GM12878 (cell line): ENCODE measurements around the gene SSBP1. TPM values are rescaled to one million over a fixed set of nuclear protein-coding genes. Genes with fewer than 3 reads are reported as not detected.

Experiments used
- BHLHE40 ChIP-seq, 2 experiments: fragments of 450-650 bp in 1 of 2; IDR thresholded peaks; 2 replicates each; pipeline ENCODE4 v1.6.1; 2011 to 2017; ENCODE audit warnings: low read depth in 2 of 2, borderline replicate concordance in 1 of 2, improper control_type of control experiment in 1 of 2, low read length in 1 of 2, mild to moderate bottlenecking in 1 of 2
- CHD2 ChIP-seq: IDR thresholded peaks from 2 replicates; pipeline ENCODE4 v1.6.1; 2011; ENCODE audit warnings: low read depth, low read length, improper control_type of control experiment, borderline replicate concordance
- JUNB ChIP-seq: IDR thresholded peaks from 2 replicates; pipeline ENCODE4 v1.6.1; 2016; ENCODE audit warnings: antibody characterized with exemption, mild to moderate bottlenecking
- NFXL1 ChIP-seq: fragments of 450-650 bp; IDR thresholded peaks from 2 replicates; pipeline ENCODE4 v1.6.1; 2017; ENCODE audit warnings: antibody characterized with exemption, mild to moderate bottlenecking, borderline replicate concordance
- PAX5 ChIP-seq: IDR thresholded peaks from 2 replicates; pipeline ENCODE4 v1.6.1; 2011; ENCODE audit warnings: low read depth, low read length, borderline replicate concordance
- POLR2AphosphoS5 ChIP-seq: IDR thresholded peaks from 2 replicates; pipeline ENCODE4 v1.6.1; 2011; ENCODE audit warnings: mild to moderate bottlenecking, low read length, inconsistent platforms
- RELB ChIP-seq: fragments of 450-650 bp; IDR thresholded peaks from 2 replicates; pipeline ENCODE4 v1.6.1; 2017; ENCODE audit warnings: low read depth, mild to moderate bottlenecking, moderate library complexity
- SIX5 ChIP-seq: IDR thresholded peaks from 2 replicates; pipeline ENCODE4 v1.6.1; 2011; ENCODE audit warnings: mild to moderate bottlenecking, low read depth, low read length, moderate library complexity; ENCODE audit not compliant: severe bottlenecking
- SMARCA5 ChIP-seq: fragments of 450-650 bp; IDR thresholded peaks from 2 replicates; pipeline ENCODE4 v1.6.1; 2017; ENCODE audit warnings: mild to moderate bottlenecking
- SRF ChIP-seq, 2 experiments: IDR thresholded peaks; 2 replicates each; pipeline ENCODE4 v1.6.1; 2011; ENCODE audit warnings: low read depth in 2 of 2, low read length in 2 of 2, mild to moderate bottlenecking in 1 of 2, moderate library complexity in 1 of 2
- STAT1 ChIP-seq: fragments of 450-650 bp; conservative IDR thresholded peaks from 2 replicates; pipeline ENCODE4 v1.6.1; 2014; ENCODE audit warnings: antibody characterized with exemption, mild to moderate bottlenecking
- TARDBP ChIP-seq: IDR thresholded peaks from 2 replicates; pipeline ENCODE4 v1.6.1; 2016; ENCODE audit warnings: borderline replicate concordance
- TCF12 ChIP-seq: IDR thresholded peaks from 2 replicates; pipeline ENCODE4 v1.6.1; 2011; ENCODE audit warnings: low read depth, mild to moderate bottlenecking, low read length
- TCF3 ChIP-seq: IDR thresholded peaks from 2 replicates; pipeline ENCODE4 v1.6.1; 2012; ENCODE audit warnings: low read depth, mild to moderate bottlenecking, low read length, borderline replicate concordance; ENCODE audit not compliant: insufficient read depth
- TCF7 ChIP-seq: IDR thresholded peaks from 2 replicates; pipeline ENCODE4 v1.6.1; 2014; ENCODE audit warnings: antibody characterized with exemption, borderline replicate concordance
- ZBED1 ChIP-seq: IDR thresholded peaks from 2 replicates; pipeline ENCODE4 v1.6.1; 2016; ENCODE audit warnings: borderline replicate concordance
- ZBTB33 ChIP-seq: fragments of 450-650 bp; IDR thresholded peaks from 2 replicates; pipeline ENCODE4 v1.6.1; 2017; ENCODE audit warnings: mild to moderate bottlenecking
- ZNF622 ChIP-seq: fragments of 450-650 bp; IDR thresholded peaks from 2 replicates; pipeline ENCODE4 v1.6.1; 2017; ENCODE audit warnings: mild to moderate bottlenecking, inconsistent platforms
- polyA plus RNA-seq, 11 experiments: library from polyadenylated mRNA; depleted of rRNA in 4 of 11; unstranded in 6 of 11; stranded (reverse) in 5 of 11; fragments of >200 nt; fragmentation: Nextera tagmentation in 4 of 11; fragmentation: Illumina TruSeq in 1 of 11; extraction: Ambion mirVana in 4 of 11; extraction: Trizol in 1 of 11; gene quantifications; 1 replicate in 1 of 11; 2 replicates in 10 of 11; pipeline versions ENCODE4 v1.2.1 to v1.2.3, GENCODE V29; 2011 to 2016; ENCODE audit warnings: inconsistent platforms in 2 of 11, missing spikeins in 2 of 11, low read depth in 1 of 11
- total RNA-seq, 4 experiments: library from RNA; depleted of rRNA in 3 of 4; stranded (reverse); fragments of >200 nt in 3 of 4; fragmentation: Illumina TruSeq in 1 of 4; extraction: Trizol in 1 of 4; gene quantifications; 2 replicates each; pipeline versions ENCODE4 v1.2.1 to v1.2.3, GENCODE V29; 2013 to 2021
- TF ChIP-seq, protein P1 (sequence below): IDR thresholded peaks from 2 replicates; pipeline ENCODE4 v1.6.1; 2011; ENCODE audit warnings: mild to moderate bottlenecking, low read depth, low read length, moderate library complexity; ENCODE audit not compliant: insufficient replicate concordance
- TF ChIP-seq, protein P2 (sequence below): IDR thresholded peaks from 2 replicates; pipeline ENCODE4 v1.6.1; 2012; ENCODE audit warnings: improper control_type of control experiment, low read depth, low read length; ENCODE audit not compliant: insufficient replicate concordance

The SSBP1 gene
- total and polyA plus RNA-seq, 10 of the 15 experiments (the other 5 are each of a cell fraction or from before 2014, with no cell fraction given) = 191 to 998 (median 418) TPM

GRCh38 chr7:141737836-141738591 lies at the start of gene SSBP1 (continued):
- TF ChIP-seq SIX5 = peak; percentile 82
- TF ChIP-seq, protein P1, sequence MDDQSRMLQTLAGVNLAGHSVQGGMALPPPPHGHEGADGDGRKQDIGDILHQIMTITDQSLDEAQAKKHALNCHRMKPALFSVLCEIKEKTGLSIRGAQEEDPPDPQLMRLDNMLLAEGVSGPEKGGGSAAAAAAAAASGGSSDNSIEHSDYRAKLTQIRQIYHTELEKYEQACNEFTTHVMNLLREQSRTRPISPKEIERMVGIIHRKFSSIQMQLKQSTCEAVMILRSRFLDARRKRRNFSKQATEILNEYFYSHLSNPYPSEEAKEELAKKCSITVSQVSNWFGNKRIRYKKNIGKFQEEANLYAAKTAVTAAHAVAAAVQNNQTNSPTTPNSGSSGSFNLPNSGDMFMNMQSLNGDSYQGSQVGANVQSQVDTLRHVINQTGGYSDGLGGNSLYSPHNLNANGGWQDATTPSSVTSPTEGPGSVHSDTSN = peak; percentile 51
- TF ChIP-seq ZBTB33 = peak; percentile 56
- peak; percentile 81; the same call in 1 of the 2 replicates for TF ChIP-seq CHD2
- peak; percentile 49; the same call in 1 of the 2 replicates for TF ChIP-seq PAX5
- TF ChIP-seq RELB = peak; percentile 98
- TF ChIP-seq TCF12 = 0 out of 2 replicates have a peak, but pooled peaks have one; percentile 28
- TF ChIP-seq SMARCA5 = peak; percentile 97
- peak; percentile 88; the same call in 1 of the 2 replicates for TF ChIP-seq STAT1
- TF ChIP-seq, protein P2, sequence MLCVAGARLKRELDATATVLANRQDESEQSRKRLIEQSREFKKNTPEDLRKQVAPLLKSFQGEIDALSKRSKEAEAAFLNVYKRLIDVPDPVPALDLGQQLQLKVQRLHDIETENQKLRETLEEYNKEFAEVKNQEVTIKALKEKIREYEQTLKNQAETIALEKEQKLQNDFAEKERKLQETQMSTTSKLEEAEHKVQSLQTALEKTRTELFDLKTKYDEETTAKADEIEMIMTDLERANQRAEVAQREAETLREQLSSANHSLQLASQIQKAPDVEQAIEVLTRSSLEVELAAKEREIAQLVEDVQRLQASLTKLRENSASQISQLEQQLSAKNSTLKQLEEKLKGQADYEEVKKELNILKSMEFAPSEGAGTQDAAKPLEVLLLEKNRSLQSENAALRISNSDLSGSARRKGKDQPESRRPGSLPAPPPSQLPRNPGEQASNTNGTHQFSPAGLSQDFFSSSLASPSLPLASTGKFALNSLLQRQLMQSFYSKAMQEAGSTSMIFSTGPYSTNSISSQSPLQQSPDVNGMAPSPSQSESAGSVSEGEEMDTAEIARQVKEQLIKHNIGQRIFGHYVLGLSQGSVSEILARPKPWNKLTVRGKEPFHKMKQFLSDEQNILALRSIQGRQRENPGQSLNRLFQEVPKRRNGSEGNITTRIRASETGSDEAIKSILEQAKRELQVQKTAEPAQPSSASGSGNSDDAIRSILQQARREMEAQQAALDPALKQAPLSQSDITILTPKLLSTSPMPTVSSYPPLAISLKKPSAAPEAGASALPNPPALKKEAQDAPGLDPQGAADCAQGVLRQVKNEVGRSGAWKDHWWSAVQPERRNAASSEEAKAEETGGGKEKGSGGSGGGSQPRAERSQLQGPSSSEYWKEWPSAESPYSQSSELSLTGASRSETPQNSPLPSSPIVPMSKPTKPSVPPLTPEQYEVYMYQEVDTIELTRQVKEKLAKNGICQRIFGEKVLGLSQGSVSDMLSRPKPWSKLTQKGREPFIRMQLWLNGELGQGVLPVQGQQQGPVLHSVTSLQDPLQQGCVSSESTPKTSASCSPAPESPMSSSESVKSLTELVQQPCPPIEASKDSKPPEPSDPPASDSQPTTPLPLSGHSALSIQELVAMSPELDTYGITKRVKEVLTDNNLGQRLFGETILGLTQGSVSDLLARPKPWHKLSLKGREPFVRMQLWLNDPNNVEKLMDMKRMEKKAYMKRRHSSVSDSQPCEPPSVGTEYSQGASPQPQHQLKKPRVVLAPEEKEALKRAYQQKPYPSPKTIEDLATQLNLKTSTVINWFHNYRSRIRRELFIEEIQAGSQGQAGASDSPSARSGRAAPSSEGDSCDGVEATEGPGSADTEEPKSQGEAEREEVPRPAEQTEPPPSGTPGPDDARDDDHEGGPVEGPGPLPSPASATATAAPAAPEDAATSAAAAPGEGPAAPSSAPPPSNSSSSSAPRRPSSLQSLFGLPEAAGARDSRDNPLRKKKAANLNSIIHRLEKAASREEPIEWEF = no peak
- no peak for TF ChIP-seq ZNF622
- TF ChIP-seq ZBED1 = peak; percentile 41; the same call in 1 of the 2 replicates
- TF ChIP-seq NFXL1 = peak; percentile 47; the same call in 1 of the 2 replicates
- TF ChIP-seq SRF (IDR thresholded peaks at IDR 0.05; ENCODE audit: low read depth in 2 of 2, low read length in 2 of 2) = peak in 1 of 2 experiments; percentile 92; a peak in 3 of 4 replicates
- TF ChIP-seq TCF3 = no peak
- peak; percentile 89 for TF ChIP-seq TCF7
- TF ChIP-seq POLR2AphosphoS5 = peak; percentile 98
- TF ChIP-seq TARDBP = peak; percentile 76; the same call in 1 of the 2 replicates
- TF ChIP-seq JUNB = peak; percentile 45; the same call in 1 of the 2 replicates
- TF ChIP-seq BHLHE40 (IDR thresholded peaks at IDR 0.05; ENCODE audit: borderline replicate concordance in 1 of 2, low read depth in 2 of 2, low read length in 1 of 2) = peak in 1 of 2 experiments; percentile 87; a peak in 2 of 4 replicates
